HepG2 (cell line): ENCODE data around the gene IGSF21.

Experiments used
- ARID3A ChIP-seq: IDR thresholded peaks from 2 replicates; pipeline ENCODE4 v1.6.1; 2012; ENCODE audit warnings: low read depth, low read length, improper control_type of control experiment
- CTCF ChIP-seq: sonication (generic); formaldehyde crosslinking; IDR thresholded peaks from 2 replicates; pipeline ENCODE4 v1.5.0; 2020; ENCODE audit warnings: mild to moderate bottlenecking, missing genetic modification reagents, moderate library complexity
- HMGXB4 ChIP-seq, 2 experiments: sonication (generic) in 1 of 2; formaldehyde crosslinking in 1 of 2; IDR thresholded peaks; 2 replicates each; pipeline versions ENCODE4 v1.4.0 to v1.6.1; 2018 to 2020; ENCODE audit warnings: missing genetic modification reagents in 2 of 2, borderline replicate concordance in 1 of 2, low read depth in 1 of 2, mild to moderate bottlenecking in 1 of 2, missing biosample characterization in 1 of 2
- JUND ChIP-seq: sonication (generic); formaldehyde crosslinking; IDR thresholded peaks from 2 replicates; pipeline ENCODE4 v1.8.0; 2022; ENCODE audit warnings: mild to moderate bottlenecking, missing genetic modification reagents
- MED1 ChIP-seq: sonication (generic); formaldehyde crosslinking; IDR thresholded peaks from 2 replicates; pipeline ENCODE4 v1.4.0; 2020; ENCODE audit warnings: missing genetic modification reagents
- PLRG1 ChIP-seq: fragments of 450-650 bp; conservative IDR thresholded peaks from 2 replicates; pipeline ENCODE4 v1.6.1; 2016
- RCOR2 ChIP-seq: IDR thresholded peaks from 2 replicates; pipeline ENCODE4 v1.6.1; 2016; ENCODE audit warnings: missing biosample characterization, missing genetic modification reagents
- ZBTB21 ChIP-seq: sonication (generic); formaldehyde crosslinking; IDR thresholded peaks from 2 replicates; pipeline ENCODE4 v1.4.0; 2020; ENCODE audit warnings: missing genetic modification reagents
- ZNF251 ChIP-seq: sonication (generic); formaldehyde crosslinking; IDR thresholded peaks from 2 replicates; pipeline ENCODE4 v1.9.0; 2021; ENCODE audit warnings: mild to moderate bottlenecking, missing genetic modification reagents
- TF ChIP-seq, protein P1 (sequence below): sonication (generic); formaldehyde crosslinking; IDR thresholded peaks from 2 replicates; pipeline ENCODE4 v1.4.0; 2020; ENCODE audit warnings: missing genetic modification reagents

GRCh38 chr1:18304151-18304869 is 196.7 kb downstream of the IGSF21 start:
- TF ChIP-seq CTCF (no peak), ZNF251 (CRISPR knock-in tag) (no peak), JUND (CRISPR knock-in tag) (no peak), HMGXB4 (CRISPR knock-in tag; IDR thresholded peaks at IDR 0.05; ENCODE audit: borderline replicate concordance in 1 of 2, low read depth in 1 of 2) (no peak), PLRG1 (no peak), MED1 (CRISPR knock-in tag) (no peak), RCOR2 (CRISPR knock-in tag) (no peak), ZBTB21 (no peak), ARID3A (no peak)
- TF ChIP-seq, protein P1, sequence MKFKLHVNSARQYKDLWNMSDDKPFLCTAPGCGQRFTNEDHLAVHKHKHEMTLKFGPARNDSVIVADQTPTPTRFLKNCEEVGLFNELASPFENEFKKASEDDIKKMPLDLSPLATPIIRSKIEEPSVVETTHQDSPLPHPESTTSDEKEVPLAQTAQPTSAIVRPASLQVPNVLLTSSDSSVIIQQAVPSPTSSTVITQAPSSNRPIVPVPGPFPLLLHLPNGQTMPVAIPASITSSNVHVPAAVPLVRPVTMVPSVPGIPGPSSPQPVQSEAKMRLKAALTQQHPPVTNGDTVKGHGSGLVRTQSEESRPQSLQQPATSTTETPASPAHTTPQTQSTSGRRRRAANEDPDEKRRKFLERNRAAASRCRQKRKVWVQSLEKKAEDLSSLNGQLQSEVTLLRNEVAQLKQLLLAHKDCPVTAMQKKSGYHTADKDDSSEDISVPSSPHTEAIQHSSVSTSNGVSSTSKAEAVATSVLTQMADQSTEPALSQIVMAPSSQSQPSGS: no peak
